SH-SY5Y (cell line): ENCODE results near the gene SMIM44.

Experiments
- GATA2 ChIP-seq: IDR thresholded peaks from 2 replicates; pipeline ENCODE4 v1.6.1; 2011; ENCODE audit warnings: mild to moderate bottlenecking, low read depth, low read length
- GATA3 ChIP-seq: IDR thresholded peaks from 2 replicates; pipeline ENCODE4 v1.6.1; 2011; ENCODE audit warnings: low read depth, mild to moderate bottlenecking, low read length, moderate library complexity

Gene SMIM44

DNA sequence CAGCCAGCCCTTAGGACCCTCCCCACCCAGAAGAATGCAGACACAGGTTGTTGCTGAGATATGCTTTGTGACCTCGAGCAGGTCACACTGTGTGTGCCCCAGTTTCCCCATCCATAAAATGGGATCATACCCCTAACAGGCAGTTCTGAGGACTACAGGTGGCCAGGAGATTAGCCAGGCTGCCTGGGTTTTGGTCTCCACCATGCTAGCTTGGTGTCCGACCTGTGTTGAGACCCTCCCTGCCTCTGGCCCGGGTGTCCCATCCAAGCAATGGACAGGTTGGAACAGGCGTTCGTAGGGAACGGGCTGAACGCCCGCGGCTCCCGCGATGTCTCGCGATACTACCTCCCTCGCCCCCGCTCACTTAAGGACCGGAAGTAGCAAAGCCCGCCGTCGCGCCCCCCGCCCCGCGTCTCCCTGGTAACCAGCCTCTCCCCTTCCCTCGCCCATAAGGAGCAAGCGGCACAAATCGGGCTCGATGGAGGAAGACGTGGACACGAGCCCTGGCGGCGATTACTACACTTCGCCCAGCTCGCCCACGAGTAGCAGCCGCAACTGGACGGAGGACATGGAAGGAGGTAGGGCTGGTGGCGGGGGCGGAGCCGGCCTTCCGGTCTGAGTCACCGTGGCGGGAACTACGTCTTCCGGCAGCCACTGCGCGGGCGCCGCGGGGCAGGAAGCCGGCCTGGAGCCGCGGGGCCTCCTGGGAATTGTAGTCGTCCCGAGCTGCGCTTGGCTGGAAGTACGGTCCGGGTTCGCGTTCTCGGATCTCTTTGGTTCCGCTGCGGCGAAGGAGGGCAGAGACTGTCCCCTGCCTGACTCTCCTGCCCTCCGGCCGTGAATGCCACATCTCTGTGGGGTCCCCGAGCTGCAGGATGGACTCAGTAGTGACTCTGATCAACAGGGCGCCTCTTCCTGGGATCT is 48.3 kb downstream of the SMIM44 start:
- no peak for TF ChIP-seq GATA3

DNA sequence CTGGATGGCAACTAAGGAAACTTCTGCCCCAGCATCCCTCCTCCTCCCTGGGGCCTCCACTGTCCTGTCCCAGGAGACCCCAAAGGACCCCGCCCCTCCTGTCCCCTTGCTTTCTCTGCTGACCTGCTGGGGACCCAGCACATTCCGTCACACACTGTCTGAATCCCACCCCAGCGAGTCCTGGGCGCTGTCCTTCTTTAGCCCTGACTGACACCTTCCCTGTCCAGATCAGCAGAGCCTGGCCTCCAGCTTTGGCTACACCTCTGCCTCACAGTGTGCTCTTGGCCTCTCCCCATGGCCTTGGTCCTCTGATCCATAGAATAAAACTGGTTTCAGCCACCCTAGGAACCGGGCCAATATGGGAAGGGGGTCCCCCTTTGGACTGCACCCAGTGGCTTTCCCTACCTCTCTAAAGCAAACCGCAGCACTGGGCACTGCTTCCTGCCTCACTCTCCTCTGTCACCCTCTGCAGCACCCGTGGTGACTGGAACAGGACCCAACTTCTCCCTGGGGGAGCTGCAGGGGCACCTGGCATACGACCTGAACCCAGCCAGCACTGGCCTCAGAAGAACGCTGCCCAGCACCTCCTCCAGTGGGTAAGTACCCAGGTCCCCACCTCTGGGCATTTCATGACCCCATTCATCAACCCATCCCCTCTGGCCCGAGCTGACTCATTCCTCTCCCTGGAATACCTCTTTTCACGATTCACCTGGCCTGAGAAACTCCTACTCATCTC is 49.3 kb downstream of the SMIM44 start:
- TF ChIP-seq GATA3, result no peak
- TF ChIP-seq GATA2, result no peak

DNA sequence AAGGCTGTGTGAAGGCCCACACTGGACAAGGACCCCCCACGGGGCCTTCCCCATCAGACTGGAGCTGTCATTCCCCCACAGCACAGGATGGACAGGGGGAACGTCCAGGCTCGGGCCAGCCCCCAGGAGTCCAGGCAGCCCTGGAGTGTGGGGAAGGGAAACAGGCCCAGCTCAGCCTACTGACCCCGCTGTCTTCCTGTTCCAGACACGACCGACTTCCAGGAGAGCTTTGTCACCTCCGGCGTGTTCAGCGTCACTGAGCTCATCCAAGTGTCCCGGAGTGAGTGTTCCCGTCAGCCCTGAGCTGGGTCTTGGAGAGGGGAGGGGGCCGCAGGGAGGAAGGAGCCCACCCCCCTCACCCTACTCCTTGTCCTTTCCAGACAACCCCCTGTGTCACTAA is 49.9 kb downstream of the SMIM44 start:
- TF ChIP-seq GATA2 (no peak), GATA3 (no peak)
